ENCODE data around the gene LILRB4.
"Not testable (repeated sequence)": the region's sequence is repeated elsewhere in the genome, so short reads cannot be mapped to it uniquely, and the experiment has no call there.

LILRB4 gene

GRCh38 chr19:54662730-54663129 lies at the start of gene LILRB4:
Gene LILRB4, plus strand, starts transcription at chr19:54662985. Its CDS starts 49 bp downstream, at chr19:54663034.
- no peak for DNase-seq

- DNase-seq: no peak
Observed at GRCh38 chr19:54614726-54615125, 48.1 kb upstream of the LILRB4 start.

- DNase-seq: no peak
Observed at GRCh38 chr19:54616057-54616456, 46.7 kb upstream of the LILRB4 start.

- no peak for DNase-seq
Observed at GRCh38 chr19:54616821-54617560, 45.8 kb upstream of the LILRB4 start.

GRCh38 chr19:54620464-54620863 lies 42.3 kb upstream of the LILRB4 start:
- DNase-seq: no peak

GRCh38 chr19:54622431-54622830 lies 40.4 kb upstream of the LILRB4 start:
- DNase-seq: no peak

GRCh38 chr19:54624234-54624633 lies 38.6 kb upstream of the LILRB4 start:
- not testable (repeated sequence) for DNase-seq

GRCh38 chr19:54624934-54625730 lies 37.7 kb upstream of the LILRB4 start:
- not testable (repeated sequence) for DNase-seq

GRCh38 chr19:54626757-54627156 lies 36.0 kb upstream of the LILRB4 start:
- no peak for DNase-seq

- DNase-seq: not testable (repeated sequence)
Observed at GRCh38 chr19:54627912-54628311, 34.9 kb upstream of the LILRB4 start.

- DNase-seq: not testable (repeated sequence)
Observed at GRCh38 chr19:54630262-54630661, 32.5 kb upstream of the LILRB4 start, which contains the start of gene LILRB1. Gene LILRB1, plus strand, starts transcription at chr19:54630484. Its CDS starts 590 bp downstream, at chr19:54631074.

- DNase-seq: no peak
Observed at GRCh38 chr19:54630782-54631181, 32.0 kb upstream of the LILRB4 start.

GRCh38 chr19:54631489-54632337 lies 31.1 kb upstream of the LILRB4 start:
- DNase-seq: not testable (repeated sequence)

- DNase-seq: not testable (repeated sequence)
Observed at GRCh38 chr19:54632517-54632916, 30.3 kb upstream of the LILRB4 start.

GRCh38 chr19:54633401-54633800 lies 29.4 kb upstream of the LILRB4 start:
- DNase-seq: no peak

- not testable (repeated sequence) for DNase-seq
Observed at GRCh38 chr19:54636081-54636480, 26.7 kb upstream of the LILRB4 start.

- DNase-seq: no peak
Observed at GRCh38 chr19:54638683-54639082, 24.1 kb upstream of the LILRB4 start.

- not testable (repeated sequence) for DNase-seq
Observed at GRCh38 chr19:54642953-54643352, 19.8 kb upstream of the LILRB4 start.

GRCh38 chr19:54643583-54643982 lies 19.2 kb upstream of the LILRB4 start:
- not testable (repeated sequence) for DNase-seq

GRCh38 chr19:54644056-54644455 lies 18.7 kb upstream of the LILRB4 start:
- no peak for DNase-seq

- DNase-seq: no peak
Observed at GRCh38 chr19:54646331-54646841, 16.4 kb upstream of the LILRB4 start.

- DNase-seq: no peak
Observed at GRCh38 chr19:54648129-54648528, 14.7 kb upstream of the LILRB4 start.
